ENCODE measurements around the gene NDUFS6. TPM values are rescaled to one million over a fixed set of nuclear protein-coding genes. Genes with fewer than 3 reads are reported as not detected.

The NDUFS6 gene
- total RNA-seq, 4 donors from 2014 or later: 38.9 to 64.5 (median 51.2) TPM

DNA sequence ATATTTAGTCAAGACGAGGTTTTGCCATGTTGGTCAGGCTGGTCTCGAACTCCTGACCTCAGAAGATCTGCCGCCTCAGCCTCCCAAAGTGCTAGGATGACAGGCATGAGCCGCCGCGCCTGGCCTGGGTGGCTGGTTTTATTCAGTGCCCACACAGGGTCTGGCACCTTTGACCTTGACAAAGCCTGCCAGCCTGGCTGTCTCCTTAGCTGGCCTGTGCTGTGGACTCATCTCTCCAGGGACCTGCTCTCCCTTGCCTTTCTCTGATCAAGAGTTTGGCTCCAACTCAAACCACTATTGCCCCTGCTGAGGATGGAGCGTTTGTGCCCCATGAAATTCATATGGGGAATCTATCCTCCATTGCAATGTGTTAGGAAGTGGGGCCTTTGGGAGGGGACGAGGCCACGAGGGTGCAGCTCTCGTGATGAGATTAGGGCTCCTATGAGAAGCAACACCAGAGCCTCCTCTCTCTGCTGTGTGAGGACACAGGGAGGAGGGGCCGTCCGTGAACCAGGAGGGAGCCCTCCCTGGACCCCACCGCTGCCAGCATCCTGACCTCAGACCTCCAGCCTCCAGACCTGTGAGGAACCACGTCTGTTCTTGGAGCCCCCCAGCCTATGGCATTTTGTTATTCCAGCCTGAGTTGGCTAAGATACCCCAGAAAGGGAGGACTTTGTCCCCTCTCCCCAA is 46.5 kb upstream of the NDUFS6 start:
- WGBS: 78% methylated on average over 7 of the region's 14 CpGs
- H3K27ac ChIP-seq: no peak overlapping the region
- peak; percentile 28 to 67 for DNase-seq (ENCODE audit: low spot score in 2 of 2)
- no peak overlapping the region for H3K4me3 ChIP-seq
- no peaks in the 10 kb centered on the region for H3K36me3 ChIP-seq
- peaks cover 27% of the 10 kb centered on the region for H3K27me3 ChIP-seq
- TF ChIP-seq EP300 (IDR thresholded peaks at IDR 0.05) (no peak), POLR2AphosphoS5 (IDR thresholded peaks at IDR 0.05) (no peak), POLR2A (IDR thresholded peaks at IDR 0.05) (no peak)
- TF ChIP-seq, protein P1, sequence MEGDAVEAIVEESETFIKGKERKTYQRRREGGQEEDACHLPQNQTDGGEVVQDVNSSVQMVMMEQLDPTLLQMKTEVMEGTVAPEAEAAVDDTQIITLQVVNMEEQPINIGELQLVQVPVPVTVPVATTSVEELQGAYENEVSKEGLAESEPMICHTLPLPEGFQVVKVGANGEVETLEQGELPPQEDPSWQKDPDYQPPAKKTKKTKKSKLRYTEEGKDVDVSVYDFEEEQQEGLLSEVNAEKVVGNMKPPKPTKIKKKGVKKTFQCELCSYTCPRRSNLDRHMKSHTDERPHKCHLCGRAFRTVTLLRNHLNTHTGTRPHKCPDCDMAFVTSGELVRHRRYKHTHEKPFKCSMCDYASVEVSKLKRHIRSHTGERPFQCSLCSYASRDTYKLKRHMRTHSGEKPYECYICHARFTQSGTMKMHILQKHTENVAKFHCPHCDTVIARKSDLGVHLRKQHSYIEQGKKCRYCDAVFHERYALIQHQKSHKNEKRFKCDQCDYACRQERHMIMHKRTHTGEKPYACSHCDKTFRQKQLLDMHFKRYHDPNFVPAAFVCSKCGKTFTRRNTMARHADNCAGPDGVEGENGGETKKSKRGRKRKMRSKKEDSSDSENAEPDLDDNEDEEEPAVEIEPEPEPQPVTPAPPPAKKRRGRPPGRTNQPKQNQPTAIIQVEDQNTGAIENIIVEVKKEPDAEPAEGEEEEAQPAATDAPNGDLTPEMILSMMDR (IDR thresholded peaks at IDR 0.05): no peak
- H3K4me1 ChIP-seq: no peaks in the 10 kb centered on the region
- H3K9me3 ChIP-seq: no peaks in the 10 kb centered on the region

- peak; percentile 26 to 70 for DNase-seq (ENCODE audit: low spot score in 2 of 2)
- Histone ChIP-seq H3K4me3 (no peak overlapping the region), H3K27me3 (peaks cover 25% of the 10 kb centered on the region), H3K36me3 (no peaks in the 10 kb centered on the region), H3K9me3 (no peaks in the 10 kb centered on the region), H3K27ac (no peak overlapping the region), H3K4me1 (no peaks in the 10 kb centered on the region)
- TF ChIP-seq, protein P1 (IDR thresholded peaks at IDR 0.05): no peak
- TF ChIP-seq EP300 (IDR thresholded peaks at IDR 0.05): no peak
- TF ChIP-seq POLR2AphosphoS5 (IDR thresholded peaks at IDR 0.05): no peak
- no peak for TF ChIP-seq POLR2A (IDR thresholded peaks at IDR 0.05)
- 77% methylated on average over 14 of the region's 14 CpGs for WGBS
Observed at GRCh38 chr5:1755321-1755949, 45.8 kb upstream of the NDUFS6 start.

GRCh38 chr5:1756481-1756880 is 44.7 kb upstream of the NDUFS6 start:
- Histone ChIP-seq H3K27ac (no peak overlapping the region), H3K27me3 (peaks cover 19% of the 10 kb centered on the region), H3K4me3 (no peak overlapping the region), H3K4me1 (no peaks in the 10 kb centered on the region), H3K36me3 (no peaks in the 10 kb centered on the region), H3K9me3 (no peaks in the 10 kb centered on the region)
- DNase-seq (ENCODE audit: low spot score in 2 of 2): no peak
- WGBS: 75% methylated on average over 11 of the region's 11 CpGs
- no peak for TF ChIP-seq EP300 (IDR thresholded peaks at IDR 0.05)
- TF ChIP-seq, protein P1 (IDR thresholded peaks at IDR 0.05): no peak
- TF ChIP-seq POLR2AphosphoS5 (IDR thresholded peaks at IDR 0.05): no peak
- no peak for TF ChIP-seq POLR2A (IDR thresholded peaks at IDR 0.05)

DNA sequence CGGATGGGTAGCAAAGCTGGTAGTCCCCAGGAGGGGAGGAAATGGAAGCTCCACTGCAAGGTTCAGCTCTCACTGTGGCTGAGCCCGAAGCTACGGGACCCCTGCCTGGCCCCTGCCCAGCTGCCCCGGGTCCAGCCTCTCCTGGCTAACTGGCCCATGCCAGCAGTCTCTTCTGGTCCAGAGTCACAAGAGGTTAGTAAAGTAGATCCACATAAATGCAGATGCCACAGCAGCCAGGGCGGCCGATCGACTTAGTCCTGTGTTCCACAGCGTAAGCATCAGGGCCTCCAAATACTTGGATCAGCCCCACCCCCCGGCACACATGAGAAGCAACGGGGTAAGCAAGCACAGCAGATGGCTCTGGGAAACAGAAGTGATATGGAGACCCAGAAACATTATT is 43.7 kb upstream of the NDUFS6 start:
- peak; percentile 25 to 67 for DNase-seq (ENCODE audit: low spot score in 2 of 2)
- WGBS: 76% methylated on average over 4 of the region's 10 CpGs
- Histone ChIP-seq H3K27me3 (peaks cover 12% of the 10 kb centered on the region), H3K9me3 (no peaks in the 10 kb centered on the region), H3K4me3 (no peak overlapping the region), H3K36me3 (no peaks in the 10 kb centered on the region), H3K27ac (no peak overlapping the region), H3K4me1 (no peaks in the 10 kb centered on the region)
- no peak for TF ChIP-seq POLR2A (IDR thresholded peaks at IDR 0.05)
- TF ChIP-seq, protein P1 (IDR thresholded peaks at IDR 0.05): no peak
- TF ChIP-seq EP300 (IDR thresholded peaks at IDR 0.05): no peak
- no peak for TF ChIP-seq POLR2AphosphoS5 (IDR thresholded peaks at IDR 0.05)

- TF ChIP-seq, protein P1 (IDR thresholded peaks at IDR 0.05): no peak
- Histone ChIP-seq H3K4me1 (no peaks in the 10 kb centered on the region), H3K27ac (no peak overlapping the region), H3K9me3 (no peaks in the 10 kb centered on the region), H3K27me3 (peaks cover 7% of the 10 kb centered on the region), H3K36me3 (no peaks in the 10 kb centered on the region), H3K4me3 (no peak overlapping the region)
- DNase-seq (ENCODE audit: low spot score in 2 of 2): no peak
- WGBS: 80% methylated on average over 3 of the region's 3 CpGs
Observed at GRCh38 chr5:1758574-1758973, 42.6 kb upstream of the NDUFS6 start.
